Measurements from ENCODE around the gene LPP. TPM values are rescaled to one million over a fixed set of nuclear protein-coding genes. Genes with fewer than 3 reads are reported as not detected.
"Not testable (repeated sequence)": the region's sequence is repeated elsewhere in the genome, so short reads cannot be mapped to it uniquely, and the experiment has no call there.

The LPP gene
- total RNA-seq, 2 experiments from 2014 or later, result 51.3 to 58.9 TPM

DNA sequence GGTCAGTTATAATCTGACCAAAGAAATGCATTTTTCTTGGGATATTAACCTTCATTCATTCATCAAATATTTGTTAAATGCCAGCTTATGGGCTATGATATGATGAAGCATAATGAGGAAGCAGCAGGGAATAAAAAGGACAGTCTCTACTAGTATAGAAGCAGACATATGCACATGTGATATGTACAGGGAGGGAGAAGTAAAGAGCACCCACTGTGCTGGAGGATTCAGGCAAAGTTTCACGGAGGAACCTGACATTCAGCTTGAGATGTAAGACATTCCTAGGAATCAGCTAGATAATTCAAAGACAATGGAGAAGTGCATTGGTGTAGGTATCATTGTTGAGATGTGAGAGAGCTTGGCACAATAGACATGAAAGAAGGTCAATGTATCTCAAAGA, 450.7 kb downstream of the LPP start:
- ChIA-PET POLR2A (interaction anchor here (0.7 kb wide), 1 partner anchor 30 kb away, joined by 3 read pairs; no protein-coding TSS in a partner anchor), CTCF (no interaction called here)
- Mint-ChIP-seq H3K4me3 (no peak overlapping the region), H3K4me1 (ENCODE audit: low read depth) (no peaks in the 10 kb centered on the region), H3K9me3 (ENCODE audit: insufficient read depth) (peaks cover 8% of the 10 kb centered on the region), H3K36me3 (ENCODE audit: low read depth) (peaks cover 15% of the 10 kb centered on the region), H3K27me3 (ENCODE audit: low read depth) (no peaks in the 10 kb centered on the region), H3K27ac (no peak overlapping the region)
- ATAC-seq, result no peak
- DNase-seq, result no peak

DNA sequence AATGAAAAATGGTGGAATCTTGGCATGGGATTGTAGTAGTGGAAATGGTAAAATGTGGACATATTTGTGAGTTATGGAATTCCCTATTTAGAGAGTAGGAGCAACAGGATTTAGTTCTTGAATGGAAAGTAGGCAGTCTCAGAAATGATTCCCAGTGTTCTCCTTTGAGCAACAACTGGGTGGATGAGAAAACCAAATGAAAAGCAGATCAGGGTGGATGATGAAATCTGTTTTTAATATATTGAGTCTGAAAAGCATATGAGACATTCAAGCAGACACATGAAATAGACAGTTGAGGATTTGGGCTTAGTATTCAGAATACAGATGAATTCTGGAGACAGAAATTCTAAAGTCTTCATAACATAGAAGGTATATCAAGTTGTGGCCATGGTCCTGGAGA, 451.3 kb downstream of the LPP start:
- no peaks in the 10 kb centered on the region for H3K4me1 Mint-ChIP-seq (ENCODE audit: low read depth)
- DNase-seq, result no peak
- H3K4me3 Mint-ChIP-seq, result no peak overlapping the region
- H3K27ac Mint-ChIP-seq, result no peak overlapping the region
- CTCF ChIA-PET, result interaction anchor here (1.7 kb wide), 1 partner anchor 11 kb away, joined by 4 read pairs; no protein-coding TSS in a partner anchor
- H3K9me3 Mint-ChIP-seq (ENCODE audit: insufficient read depth), result peaks cover 8% of the 10 kb centered on the region
- no peak for ATAC-seq
- POLR2A ChIA-PET, result interaction anchor here (0.7 kb wide), 1 partner anchor 30 kb away, joined by 3 read pairs; no protein-coding TSS in a partner anchor
- no peaks in the 10 kb centered on the region for H3K27me3 Mint-ChIP-seq (ENCODE audit: low read depth)
- peaks cover 21% of the 10 kb centered on the region for H3K36me3 Mint-ChIP-seq (ENCODE audit: low read depth)

DNA sequence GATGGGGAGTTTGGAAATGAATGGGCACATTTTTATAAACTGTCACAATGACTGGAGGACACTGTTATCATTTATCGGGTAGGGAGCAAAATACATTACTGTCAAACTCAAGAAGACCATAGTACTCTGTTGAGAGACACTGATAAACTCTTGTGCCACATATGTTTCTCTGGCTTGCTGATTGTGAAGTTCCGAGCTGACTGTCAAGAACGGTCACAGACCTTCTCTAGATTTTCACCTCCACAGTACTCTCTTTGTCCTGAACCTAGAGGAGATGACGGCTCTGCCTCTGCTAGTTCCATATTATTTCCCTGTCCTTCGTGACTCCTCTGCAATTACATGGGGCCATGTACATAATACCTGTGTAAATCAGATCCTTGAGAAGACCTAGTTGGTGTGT, 451.9 kb downstream of the LPP start:
- Mint-ChIP-seq H3K4me1 (ENCODE audit: low read depth) (no peaks in the 10 kb centered on the region), H3K27ac (no peak overlapping the region), H3K36me3 (ENCODE audit: low read depth) (peaks cover 26% of the 10 kb centered on the region), H3K27me3 (ENCODE audit: low read depth) (no peaks in the 10 kb centered on the region), H3K9me3 (ENCODE audit: insufficient read depth) (peaks cover 8% of the 10 kb centered on the region), H3K4me3 (no peak overlapping the region)
- ChIA-PET POLR2A (no interaction called here), CTCF (interaction anchor here (1.7 kb wide), 1 partner anchor 12 kb away, joined by 4 read pairs; no protein-coding TSS in a partner anchor)
- ATAC-seq, result no peak
- DNase-seq, result no peak

DNA sequence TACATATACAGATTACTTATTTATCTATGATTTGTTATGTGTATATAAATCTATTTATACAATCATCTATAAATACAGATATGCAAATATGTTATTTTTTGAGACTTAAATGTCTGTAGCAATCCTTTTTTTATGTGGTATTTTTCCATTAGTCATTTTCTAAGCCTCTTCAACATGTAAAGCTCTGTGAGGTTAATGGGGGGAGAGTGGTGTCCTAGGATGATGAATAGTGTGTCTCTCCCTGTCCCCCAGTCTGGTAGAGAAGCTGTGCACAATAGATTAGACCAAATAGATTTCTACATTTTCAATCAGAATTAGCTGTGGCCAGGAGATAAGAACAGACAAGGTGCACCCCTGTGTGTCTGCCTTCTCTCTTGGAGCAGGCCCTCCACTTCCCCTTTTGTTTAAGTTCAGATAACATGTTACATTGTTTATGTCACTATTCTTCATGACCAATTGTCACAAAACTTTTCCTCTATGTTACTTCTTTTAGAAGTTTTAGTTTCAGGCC, 453.9 kb downstream of the LPP start:
- ChIA-PET CTCF (no interaction called here), POLR2A (interaction anchor here (0.6 kb wide), 1 partner anchor 387 kb away, joined by 4 read pairs; no protein-coding TSS in a partner anchor)
- Mint-ChIP-seq H3K4me3 (no peak overlapping the region), H3K27me3 (ENCODE audit: low read depth) (no peaks in the 10 kb centered on the region), H3K9me3 (ENCODE audit: insufficient read depth) (peaks cover 8% of the 10 kb centered on the region), H3K4me1 (ENCODE audit: low read depth) (no peaks in the 10 kb centered on the region), H3K36me3 (ENCODE audit: low read depth) (peaks cover 31% of the 10 kb centered on the region), H3K27ac (no peak overlapping the region)
- DNase-seq (no peak), ATAC-seq (no peak)

DNA sequence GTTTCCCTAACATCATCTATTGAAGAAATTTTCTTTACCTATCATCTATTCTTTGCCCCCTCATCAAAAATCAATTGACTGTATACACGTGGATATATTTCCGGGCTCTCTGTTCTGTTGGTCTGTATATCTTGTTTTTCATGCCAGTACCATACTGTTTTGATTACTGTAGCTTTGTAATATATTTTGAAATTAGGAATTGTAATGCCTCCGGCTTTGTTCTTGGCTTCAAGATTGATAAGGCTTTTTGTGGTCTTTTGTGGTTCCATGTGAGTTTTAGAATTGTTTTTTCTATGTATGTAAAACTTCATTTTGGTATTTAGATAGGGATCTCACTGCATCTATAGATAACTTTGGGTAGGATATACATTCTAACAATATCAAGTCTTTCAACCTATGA, 454.4 kb downstream of the LPP start:
- ChIA-PET POLR2A (interaction anchor here (0.6 kb wide), 1 partner anchor 386 kb away, joined by 4 read pairs; no protein-coding TSS in a partner anchor), CTCF (no interaction called here)
- no peaks in the 10 kb centered on the region for H3K4me1 Mint-ChIP-seq (ENCODE audit: low read depth)
- peaks cover 8% of the 10 kb centered on the region for H3K9me3 Mint-ChIP-seq (ENCODE audit: insufficient read depth)
- H3K27me3 Mint-ChIP-seq (ENCODE audit: low read depth), result no peaks in the 10 kb centered on the region
- no peak overlapping the region for H3K4me3 Mint-ChIP-seq
- no peak overlapping the region for H3K27ac Mint-ChIP-seq
- no peak for ATAC-seq
- peaks cover 31% of the 10 kb centered on the region for H3K36me3 Mint-ChIP-seq (ENCODE audit: low read depth)
- DNase-seq, result no peak

DNA sequence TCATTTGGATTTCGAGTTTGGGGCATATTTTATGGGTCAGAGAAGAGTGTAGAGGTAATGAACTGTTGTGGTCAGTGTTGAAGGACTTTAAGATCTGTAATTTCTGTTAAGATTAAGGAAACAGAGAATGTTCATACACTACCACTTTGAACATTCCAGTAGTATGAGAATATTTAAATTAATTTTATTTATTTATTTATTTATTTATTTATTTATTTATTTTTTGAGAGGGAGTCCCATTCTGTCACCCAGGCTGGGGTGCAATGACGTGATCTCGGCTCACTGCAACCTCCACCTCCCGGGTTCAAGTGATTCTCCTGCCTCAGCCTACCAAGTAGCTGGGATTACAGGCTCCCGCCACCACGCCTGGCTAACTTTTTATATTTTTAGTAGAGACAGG, 459.8 kb downstream of the LPP start:
- H3K9me3 Mint-ChIP-seq (ENCODE audit: insufficient read depth); H3K27ac Mint-ChIP-seq; CTCF ChIA-PET; ATAC-seq; DNase-seq; H3K4me1 Mint-ChIP-seq (ENCODE audit: low read depth); H3K27me3 Mint-ChIP-seq (ENCODE audit: low read depth); H3K4me3 Mint-ChIP-seq; POLR2A ChIA-PET: not testable (repeated sequence)
- H3K36me3 Mint-ChIP-seq (ENCODE audit: low read depth), result peaks cover 24% of the 10 kb centered on the region

DNA sequence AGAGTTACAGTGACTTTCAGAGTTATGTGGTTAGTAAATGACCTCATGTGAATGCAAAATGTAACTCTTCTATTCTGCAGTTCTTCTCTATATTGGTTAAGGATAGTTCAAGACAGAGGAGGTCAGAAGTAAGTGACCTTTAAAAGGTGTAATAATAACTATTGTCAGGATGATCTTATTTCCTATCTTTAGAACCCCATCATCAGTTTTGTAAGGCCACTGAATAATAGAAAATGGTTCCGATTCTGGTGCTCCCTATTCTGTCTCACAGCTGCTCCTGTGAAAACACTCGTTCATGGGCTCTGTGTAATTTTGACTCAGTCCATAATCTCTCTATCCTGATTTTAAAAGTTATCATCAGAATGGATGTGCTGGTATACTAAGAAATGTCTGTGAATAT, 463.3 kb downstream of the LPP start:
- no peaks in the 10 kb centered on the region for H3K9me3 Mint-ChIP-seq (ENCODE audit: insufficient read depth)
- ChIA-PET POLR2A (no interaction called here), CTCF (no interaction called here)
- H3K27me3 Mint-ChIP-seq (ENCODE audit: low read depth), result no peaks in the 10 kb centered on the region
- no peaks in the 10 kb centered on the region for H3K36me3 Mint-ChIP-seq (ENCODE audit: low read depth)
- ATAC-seq, result no peak
- H3K4me3 Mint-ChIP-seq, result no peak overlapping the region
- H3K4me1 Mint-ChIP-seq (ENCODE audit: low read depth), result no peaks in the 10 kb centered on the region
- no peak overlapping the region for H3K27ac Mint-ChIP-seq
- DNase-seq, result no peak

DNA sequence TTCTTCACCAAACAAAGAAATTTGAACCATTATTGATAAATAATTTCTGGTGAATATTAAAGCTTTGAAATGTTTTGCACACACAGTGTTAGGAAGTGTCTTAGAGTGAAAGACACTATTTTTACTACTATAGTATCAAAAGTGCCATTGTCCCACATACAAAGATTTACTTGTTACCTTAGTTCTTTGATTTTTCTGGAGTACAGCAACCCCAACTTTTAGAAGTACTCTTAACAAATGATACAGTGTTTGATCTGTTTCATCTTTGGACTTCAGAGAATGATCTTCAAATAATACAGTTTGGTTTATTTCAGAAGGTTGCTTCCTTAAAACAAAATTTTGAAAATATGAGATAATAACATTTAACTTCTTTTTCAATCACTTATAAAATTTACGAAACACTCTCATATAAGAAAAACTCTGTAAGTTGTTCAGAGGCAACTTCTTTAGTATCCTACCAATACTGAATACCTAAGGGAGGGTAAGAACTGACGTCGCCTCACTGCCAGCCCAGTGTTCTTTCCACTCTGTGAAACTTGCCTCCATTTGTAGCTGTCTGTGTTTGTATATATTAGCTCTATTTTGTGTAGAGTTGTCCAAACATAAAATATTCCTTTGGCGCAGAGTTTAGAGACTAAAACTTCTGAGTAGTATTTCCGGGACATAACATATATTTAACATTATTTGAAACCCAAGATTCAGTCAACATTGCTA, 464.2 kb downstream of the LPP start:
- Mint-ChIP-seq H3K4me3 (no peak overlapping the region), H3K4me1 (ENCODE audit: low read depth) (no peaks in the 10 kb centered on the region), H3K9me3 (ENCODE audit: insufficient read depth) (no peaks in the 10 kb centered on the region), H3K27me3 (ENCODE audit: low read depth) (no peaks in the 10 kb centered on the region), H3K36me3 (ENCODE audit: low read depth) (no peaks in the 10 kb centered on the region), H3K27ac (no peak overlapping the region)
- ChIA-PET CTCF (interaction anchor here (1.1 kb wide), 1 partner anchor 337 kb away, joined by 3 read pairs; no protein-coding TSS in a partner anchor), POLR2A (no interaction called here)
- ATAC-seq (no peak), DNase-seq (no peak)

DNA sequence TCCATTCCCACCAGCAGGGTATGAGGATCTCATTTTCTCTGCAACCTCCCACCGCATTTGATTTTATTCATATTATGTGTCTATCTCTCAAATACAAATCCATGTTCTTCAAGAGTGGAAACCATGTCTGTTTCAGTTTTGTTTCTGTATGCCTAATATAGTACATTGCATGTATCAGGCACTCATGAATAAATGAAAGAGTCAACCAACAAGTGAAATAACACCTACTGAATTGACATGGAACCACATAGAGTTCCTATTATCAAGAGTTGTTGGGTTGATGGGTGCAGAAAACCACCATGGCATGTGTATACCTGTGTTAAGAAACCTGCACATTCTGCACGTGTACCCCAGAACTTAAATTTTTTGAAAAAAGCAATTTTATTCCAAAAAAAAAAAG, 466.8 kb downstream of the LPP start:
- Mint-ChIP-seq H3K4me1 (ENCODE audit: low read depth) (no peaks in the 10 kb centered on the region), H3K27ac (no peak overlapping the region), H3K27me3 (ENCODE audit: low read depth) (no peaks in the 10 kb centered on the region), H3K9me3 (ENCODE audit: insufficient read depth) (no peaks in the 10 kb centered on the region), H3K36me3 (ENCODE audit: low read depth) (no peaks in the 10 kb centered on the region), H3K4me3 (no peak overlapping the region)
- ChIA-PET CTCF (interaction anchor here (0.6 to 1.7 kb wide), 2 partner anchors 336 to 880 kb away, joined by 3 to 7 read pairs; no protein-coding TSS in a partner anchor), POLR2A (interaction anchor here (0.6 kb wide), 1 partner anchor 1953 kb away, joined by 4 read pairs; no protein-coding TSS in a partner anchor)
- ATAC-seq, result no peak
- DNase-seq, result no peak

DNA sequence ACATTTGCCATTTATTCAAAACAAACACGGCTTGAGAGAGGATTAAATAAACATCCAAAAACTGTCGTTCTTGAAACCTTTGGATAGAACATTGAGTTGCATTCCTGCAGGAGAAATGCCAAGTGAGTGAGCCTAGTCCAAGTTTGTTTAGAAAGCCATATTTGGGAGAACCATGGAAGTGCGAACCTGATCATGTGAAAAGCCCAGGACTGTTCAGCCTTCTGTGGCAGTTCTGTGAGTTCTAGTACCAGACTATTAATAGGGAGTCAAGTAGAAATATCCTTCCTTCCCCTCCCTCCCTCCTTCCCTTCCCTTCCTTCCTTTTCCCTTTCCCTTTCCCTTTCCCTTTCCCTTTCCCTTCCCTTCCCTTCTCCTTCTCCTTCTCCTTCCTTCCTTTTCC, 470.4 kb downstream of the LPP start:
- ChIA-PET CTCF (no interaction called here), POLR2A (no interaction called here)
- peaks cover 6% of the 10 kb centered on the region for H3K4me1 Mint-ChIP-seq (ENCODE audit: low read depth)
- no peak overlapping the region for H3K4me3 Mint-ChIP-seq
- DNase-seq, result no peak
- peaks cover 5% of the 10 kb centered on the region for H3K9me3 Mint-ChIP-seq (ENCODE audit: insufficient read depth)
- peaks cover 3% of the 10 kb centered on the region for H3K36me3 Mint-ChIP-seq (ENCODE audit: low read depth)
- no peak for ATAC-seq
- no peak overlapping the region for H3K27ac Mint-ChIP-seq
- no peaks in the 10 kb centered on the region for H3K27me3 Mint-ChIP-seq (ENCODE audit: low read depth)

DNA sequence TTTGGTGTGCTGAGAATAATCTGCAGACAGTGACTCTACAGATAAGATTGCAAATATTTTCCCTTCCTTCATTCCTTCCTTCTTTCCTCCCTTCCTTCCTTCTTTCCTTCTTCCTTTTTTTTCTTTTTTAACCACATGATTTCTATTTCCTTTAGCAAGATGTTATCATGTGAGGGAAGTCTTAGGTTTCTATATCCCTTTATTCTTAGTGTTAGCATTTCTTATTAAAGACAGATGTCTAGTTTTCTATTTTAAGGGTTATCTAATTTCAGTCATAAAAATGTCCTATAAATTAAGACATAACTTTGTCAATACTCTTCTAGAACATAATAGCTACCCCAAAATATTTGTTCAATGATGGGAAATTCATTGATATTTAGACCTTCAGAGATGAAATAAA, 470.9 kb downstream of the LPP start:
- no peak overlapping the region for H3K4me3 Mint-ChIP-seq
- CTCF ChIA-PET, result no interaction called here
- POLR2A ChIA-PET, result no interaction called here
- no peak for DNase-seq
- peaks cover 6% of the 10 kb centered on the region for H3K4me1 Mint-ChIP-seq (ENCODE audit: low read depth)
- no peak overlapping the region for H3K27ac Mint-ChIP-seq
- peaks cover 3% of the 10 kb centered on the region for H3K36me3 Mint-ChIP-seq (ENCODE audit: low read depth)
- peaks cover 5% of the 10 kb centered on the region for H3K9me3 Mint-ChIP-seq (ENCODE audit: insufficient read depth)
- H3K27me3 Mint-ChIP-seq (ENCODE audit: low read depth), result no peaks in the 10 kb centered on the region
- ATAC-seq, result no peak

DNA sequence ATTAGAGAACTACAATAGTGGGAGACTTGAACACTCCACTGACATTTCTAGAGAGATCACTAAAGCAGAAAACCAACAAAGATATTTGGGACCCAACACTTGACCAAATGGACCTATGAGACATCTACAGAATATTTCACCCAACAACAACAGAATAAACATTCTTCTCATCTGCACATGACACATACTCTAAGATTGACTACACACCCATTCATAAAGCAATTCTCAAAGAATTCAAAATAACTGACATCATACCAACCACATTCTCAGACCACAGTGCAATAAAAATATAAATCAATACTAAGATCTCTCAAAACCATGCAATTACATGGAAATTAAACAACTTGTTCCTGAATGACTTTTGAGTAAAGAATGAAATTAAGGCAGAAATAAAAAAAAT, 473.7 kb downstream of the LPP start:
- POLR2A ChIA-PET, result no interaction called here
- Mint-ChIP-seq H3K27ac (no peak overlapping the region), H3K4me1 (ENCODE audit: low read depth) (peaks cover 6% of the 10 kb centered on the region), H3K27me3 (ENCODE audit: low read depth) (no peaks in the 10 kb centered on the region), H3K36me3 (ENCODE audit: low read depth) (peaks cover 3% of the 10 kb centered on the region), H3K9me3 (ENCODE audit: insufficient read depth) (peaks cover 5% of the 10 kb centered on the region), H3K4me3 (no peak overlapping the region)
- CTCF ChIA-PET, result interaction anchor here (1.2 kb wide), 1 partner anchor 889 kb away, joined by 3 read pairs; no protein-coding TSS in a partner anchor
- DNase-seq (no peak), ATAC-seq (no peak)
